Activated naive CD8-positive, alpha-beta T cell treated with anti-CD3 and anti-CD28 coated beads, Interleukin-2, amount 50 U/mL, for 24 hours (primary cell): ENCODE data around the gene MRPS25.

Experiments used
- ATAC-seq: fragments of 150-1000 bp; cut with Tn5 transposase; one replicate; pipeline ENCODE4 v1.10.0; 2021
- DNase-seq: peaks from one replicate; pipeline ENCODE4 v3.0.0; 2021
- H3K27ac Mint-ChIP-seq: one replicate; pipeline ENCODE4 v1.8.0; 2021; ENCODE audit warnings: mild to moderate bottlenecking, mixed read lengths
- H3K27me3 Mint-ChIP-seq: one replicate; pipeline ENCODE4 v1.8.0; 2021; ENCODE audit warnings: mixed read lengths
- H3K36me3 Mint-ChIP-seq: one replicate; pipeline ENCODE4 v1.8.0; 2021; ENCODE audit warnings: low read depth, mixed read lengths
- H3K4me1 Mint-ChIP-seq: one replicate; pipeline ENCODE4 v1.8.0; 2021; ENCODE audit warnings: mixed read lengths
- H3K4me3 Mint-ChIP-seq: one replicate; pipeline ENCODE4 v1.8.0; 2021; ENCODE audit warnings: mild to moderate bottlenecking, moderate library complexity, mixed read lengths
- H3K9me3 Mint-ChIP-seq: one replicate; pipeline ENCODE4 v1.8.0; 2021; ENCODE audit warnings: mixed read lengths

MRPS25 gene

GRCh38 chr3:15064299-15064834 is 748 bp downstream of the MRPS25 start:
- H3K9me3 Mint-ChIP-seq, result no peaks in the 10 kb centered on the region
- DNase-seq (peak; percentile 23), ATAC-seq (no peak)
- H3K27ac Mint-ChIP-seq, result peak overlapping the region; percentile 78
- H3K4me1 Mint-ChIP-seq, result peaks cover 22% of the 10 kb centered on the region
- H3K4me3 Mint-ChIP-seq, result peak overlapping the region; percentile 94
- H3K27me3 Mint-ChIP-seq, result no peaks in the 10 kb centered on the region
- peaks cover 16% of the 10 kb centered on the region for H3K36me3 Mint-ChIP-seq

DNA sequence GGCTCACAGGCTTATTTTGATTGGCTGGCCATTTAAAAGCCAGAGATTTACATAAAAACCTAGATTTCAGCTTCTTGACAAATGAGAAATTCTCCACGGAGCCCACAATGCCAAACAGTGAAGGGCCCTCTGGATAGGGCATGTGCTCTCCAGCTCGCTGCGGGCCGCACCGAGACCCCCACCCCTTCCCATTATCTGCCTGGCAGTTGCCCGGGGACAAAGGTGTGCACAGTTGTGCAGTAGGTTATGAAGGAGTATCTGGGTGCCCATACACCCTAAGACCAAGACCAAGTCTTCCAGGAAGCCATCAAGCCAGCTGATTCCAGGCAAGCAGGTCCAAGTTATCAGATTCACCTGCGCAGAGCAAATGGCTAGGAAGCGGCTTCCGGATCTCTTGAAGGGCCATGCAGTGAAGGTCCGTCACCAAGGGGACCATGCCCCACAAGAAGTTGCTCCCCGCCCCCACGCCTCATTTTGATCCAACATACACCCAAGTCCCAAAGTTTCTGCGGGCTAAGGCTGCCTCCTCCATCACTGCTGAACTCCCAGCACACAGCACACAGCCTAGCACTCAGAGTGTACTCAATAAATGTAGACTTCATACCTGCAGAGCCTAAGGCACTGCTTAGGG is 1.3 kb downstream of the MRPS25 start:
- DNase-seq, result no peak
- no peak for ATAC-seq
- peak overlapping the region; percentile 78 for H3K27ac Mint-ChIP-seq

GRCh38 chr3:15063238-15063637 is 1.9 kb downstream of the MRPS25 start:
- peak overlapping the region; percentile 78 for H3K27ac Mint-ChIP-seq
- H3K4me3 Mint-ChIP-seq, result peak overlapping the region; percentile 94
- H3K9me3 Mint-ChIP-seq, result no peaks in the 10 kb centered on the region
- ATAC-seq (no peak), DNase-seq (no peak)
- peaks cover 25% of the 10 kb centered on the region for H3K36me3 Mint-ChIP-seq
- peaks cover 24% of the 10 kb centered on the region for H3K4me1 Mint-ChIP-seq
- no peaks in the 10 kb centered on the region for H3K27me3 Mint-ChIP-seq

More for the DNA sequence above, 1.3 kb downstream of the MRPS25 start:
- Mint-ChIP-seq H3K4me3 (peak overlapping the region; percentile 94), H3K9me3 (no peaks in the 10 kb centered on the region), H3K4me1 (peaks cover 22% of the 10 kb centered on the region), H3K36me3 (peaks cover 20% of the 10 kb centered on the region), H3K27me3 (no peaks in the 10 kb centered on the region)

DNA sequence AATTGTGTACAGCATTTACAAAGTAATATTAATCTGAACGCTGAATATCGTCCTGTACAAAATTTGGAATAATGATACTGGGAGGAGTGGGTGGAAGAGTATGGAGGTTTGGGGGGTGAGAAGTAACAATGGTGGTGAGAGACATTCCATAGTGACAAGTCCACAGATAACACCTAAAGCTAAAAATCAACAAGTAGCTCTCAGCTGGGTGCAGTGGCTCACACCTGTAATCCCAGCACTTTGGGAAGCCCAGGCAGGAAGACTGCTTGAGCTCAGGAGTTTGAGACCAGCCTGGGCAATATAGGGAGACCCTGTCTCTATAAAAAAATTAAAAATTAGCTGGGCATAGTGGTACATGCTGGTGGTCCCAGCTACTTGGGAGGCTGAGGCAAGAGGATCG is 5.1 kb downstream of the MRPS25 start:
- Mint-ChIP-seq H3K27ac (no peak overlapping the region), H3K4me3 (no peak overlapping the region), H3K9me3 (peaks cover 4% of the 10 kb centered on the region), H3K27me3 (no peaks in the 10 kb centered on the region), H3K36me3 (peaks cover 49% of the 10 kb centered on the region), H3K4me1 (peaks cover 40% of the 10 kb centered on the region)
- no peak for DNase-seq
- ATAC-seq, result no peak

DNA sequence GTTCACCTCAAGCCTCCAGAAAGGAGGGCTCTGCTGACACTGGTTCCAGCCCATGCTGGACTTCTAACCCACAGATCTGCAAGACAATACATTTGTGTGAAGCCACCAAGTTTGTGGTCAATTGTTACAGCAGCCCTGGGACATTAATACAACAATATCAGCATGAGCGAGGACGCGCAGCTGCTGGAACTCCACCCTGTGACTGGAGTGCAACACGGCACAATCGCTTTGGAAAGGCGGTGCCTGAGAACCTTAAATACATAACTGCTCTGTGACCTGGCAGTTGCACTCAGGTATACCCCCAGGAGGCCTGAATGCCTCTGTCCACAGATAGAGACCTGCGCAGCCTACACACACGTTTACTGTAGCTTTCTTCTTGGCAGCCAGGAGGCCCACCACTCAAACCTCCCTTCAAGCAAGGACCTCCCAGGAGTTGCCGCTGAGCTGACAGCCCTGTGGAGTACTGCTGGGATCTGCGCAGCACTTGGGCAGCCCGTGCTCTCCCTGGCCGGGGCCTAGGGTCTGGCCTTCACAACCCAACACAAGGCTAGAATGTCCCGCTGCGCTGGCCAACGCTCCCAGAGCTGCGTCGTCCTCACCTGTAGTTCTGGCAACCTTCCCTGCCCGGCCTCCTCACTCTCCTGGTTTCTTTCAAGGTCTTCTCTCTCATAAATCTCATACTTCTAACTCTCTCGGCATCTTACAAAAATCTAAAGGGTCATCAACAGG is 8.3 kb downstream of the MRPS25 start:
- Mint-ChIP-seq H3K36me3 (peaks cover 63% of the 10 kb centered on the region), H3K27me3 (no peaks in the 10 kb centered on the region), H3K27ac (no peak overlapping the region), H3K9me3 (peaks cover 4% of the 10 kb centered on the region), H3K4me1 (peaks cover 41% of the 10 kb centered on the region), H3K4me3 (no peak overlapping the region)
- no peak for ATAC-seq
- no peak for DNase-seq

DNA sequence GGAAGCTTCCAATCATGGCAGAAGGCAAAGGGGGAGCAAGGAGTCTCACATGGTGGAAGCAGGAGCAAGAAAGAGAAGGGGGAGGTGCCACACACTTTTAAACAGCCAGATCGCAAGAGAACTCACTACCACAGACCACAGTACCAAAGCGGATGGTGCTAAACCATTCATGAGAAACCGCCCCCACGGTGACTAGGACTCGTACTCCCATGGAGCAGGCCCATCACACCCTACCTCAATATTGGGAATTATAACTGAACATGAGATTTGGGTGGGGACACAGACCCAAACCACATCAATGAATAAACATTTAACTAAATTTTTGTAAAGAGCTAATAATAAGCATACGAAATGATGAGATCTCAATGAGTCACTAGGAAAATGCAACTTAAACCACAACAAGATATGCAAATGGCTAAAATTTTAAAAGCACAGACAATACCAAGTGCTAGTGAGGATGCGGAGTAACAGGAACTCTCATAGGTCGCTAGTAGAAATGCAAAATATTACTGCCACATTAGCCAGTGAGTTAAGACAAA is 10.0 kb downstream of the MRPS25 start:
- Mint-ChIP-seq H3K36me3 (peaks cover 70% of the 10 kb centered on the region), H3K4me1 (peaks cover 55% of the 10 kb centered on the region)

GRCh38 chr3:15053541-15053940 is 11.6 kb downstream of the MRPS25 start:
- ATAC-seq (no peak), DNase-seq (no peak)
- Mint-ChIP-seq H3K4me1 (peaks cover 59% of the 10 kb centered on the region), H3K27me3 (no peaks in the 10 kb centered on the region), H3K4me3 (no peak overlapping the region), H3K9me3 (peaks cover 4% of the 10 kb centered on the region), H3K27ac (no peak overlapping the region), H3K36me3 (peaks cover 69% of the 10 kb centered on the region)

More for the DNA sequence above, 10.0 kb downstream of the MRPS25 start:
- DNase-seq (peak; percentile 70), ATAC-seq (peak; percentile 92)
- Mint-ChIP-seq H3K27me3 (no peaks in the 10 kb centered on the region), H3K4me3 (peak overlapping the region; percentile 57), H3K27ac (peak overlapping the region; percentile 93), H3K9me3 (peaks cover 4% of the 10 kb centered on the region)

- no peak overlapping the region for H3K4me3 Mint-ChIP-seq
- peak overlapping the region; percentile 73 for H3K27ac Mint-ChIP-seq
- peaks cover 4% of the 10 kb centered on the region for H3K9me3 Mint-ChIP-seq
- ATAC-seq (no peak), DNase-seq (no peak)
- H3K36me3 Mint-ChIP-seq, result peaks cover 66% of the 10 kb centered on the region
- peaks cover 57% of the 10 kb centered on the region for H3K4me1 Mint-ChIP-seq
- H3K27me3 Mint-ChIP-seq, result no peaks in the 10 kb centered on the region
Observed at GRCh38 chr3:15052335-15053242, 12.5 kb downstream of the MRPS25 start.

- Mint-ChIP-seq H3K27me3 (no peaks in the 10 kb centered on the region), H3K4me1 (peaks cover 50% of the 10 kb centered on the region), H3K36me3 (peaks cover 66% of the 10 kb centered on the region), H3K9me3 (peaks cover 4% of the 10 kb centered on the region), H3K27ac (peak overlapping the region; percentile 73), H3K4me3 (no peak overlapping the region)
- DNase-seq (peak; percentile 49), ATAC-seq (peak; percentile 68)
Observed at GRCh38 chr3:15051531-15051930, 13.6 kb downstream of the MRPS25 start.

DNA sequence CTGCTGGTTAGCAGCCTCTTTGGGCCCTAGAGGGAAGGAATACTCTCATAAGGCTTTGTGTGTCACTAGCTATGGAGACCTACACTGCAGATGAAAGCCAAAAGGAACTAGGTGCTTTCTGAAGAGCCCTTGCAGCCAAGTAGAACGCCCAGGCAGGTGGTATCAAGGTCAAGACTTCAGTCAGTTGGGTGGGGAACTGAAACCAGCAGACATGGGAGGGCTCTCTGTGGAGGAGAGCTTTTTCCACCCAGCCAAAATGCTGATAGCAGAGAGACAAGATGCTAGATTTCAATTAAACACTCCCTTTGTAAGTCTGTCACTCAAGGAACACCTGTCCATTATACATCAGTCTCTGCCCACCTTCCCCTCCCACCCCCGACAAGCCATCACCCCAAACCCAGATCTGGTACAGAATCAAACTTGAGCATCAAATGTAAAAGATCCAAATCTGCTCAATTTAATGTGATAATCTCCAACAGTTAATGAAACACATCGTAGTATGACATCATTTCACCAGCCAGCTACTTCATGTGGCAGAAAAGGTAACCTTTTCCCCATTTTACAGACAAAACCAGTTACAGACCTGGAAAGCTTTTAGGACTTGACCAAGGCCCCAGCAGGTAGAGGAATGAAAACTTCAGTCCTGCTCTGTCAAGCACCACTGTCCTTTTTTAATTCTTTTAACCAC is 14.6 kb downstream of the MRPS25 start:
- Mint-ChIP-seq H3K27ac (no peak overlapping the region), H3K27me3 (no peaks in the 10 kb centered on the region), H3K9me3 (peaks cover 4% of the 10 kb centered on the region), H3K4me1 (peaks cover 44% of the 10 kb centered on the region), H3K36me3 (peaks cover 66% of the 10 kb centered on the region), H3K4me3 (no peak overlapping the region)
- no peak for DNase-seq
- no peak for ATAC-seq

- H3K4me3 Mint-ChIP-seq, result no peak overlapping the region
- H3K4me1 Mint-ChIP-seq, result peaks cover 41% of the 10 kb centered on the region
- ATAC-seq, result no peak
- DNase-seq, result no peak
- H3K9me3 Mint-ChIP-seq, result no peaks in the 10 kb centered on the region
- H3K27ac Mint-ChIP-seq, result no peak overlapping the region
- H3K27me3 Mint-ChIP-seq, result no peaks in the 10 kb centered on the region
- peaks cover 63% of the 10 kb centered on the region for H3K36me3 Mint-ChIP-seq
Observed at GRCh38 chr3:15049584-15049983, 15.5 kb downstream of the MRPS25 start.

DNA sequence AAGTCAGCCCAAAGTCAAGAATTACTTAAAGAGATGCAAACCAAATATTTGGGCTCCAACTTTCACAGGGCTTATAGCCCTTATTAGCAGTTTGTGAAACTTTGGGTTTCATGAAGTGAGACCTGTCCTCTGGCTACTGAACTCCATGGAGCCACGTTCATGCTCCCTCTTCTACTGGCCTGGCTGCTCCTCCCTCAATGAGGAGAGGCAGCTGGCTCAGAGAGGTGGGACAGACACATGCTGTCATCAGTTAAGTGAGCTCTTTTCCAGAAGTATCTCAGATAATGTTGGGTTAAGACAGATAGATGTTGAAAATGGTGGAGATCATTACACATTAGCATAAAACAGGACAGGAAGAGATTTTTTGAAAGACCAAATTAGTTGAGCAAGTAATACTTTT is 19.4 kb downstream of the MRPS25 start:
- DNase-seq (no peak), ATAC-seq (no peak)
- Mint-ChIP-seq H3K4me3 (no peak overlapping the region), H3K36me3 (peaks cover 68% of the 10 kb centered on the region), H3K9me3 (no peaks in the 10 kb centered on the region), H3K27me3 (no peaks in the 10 kb centered on the region), H3K27ac (peak overlapping the region; percentile 16), H3K4me1 (peaks cover 32% of the 10 kb centered on the region)

GRCh38 chr3:15044326-15044725 is 20.8 kb downstream of the MRPS25 start:
- peaks cover 22% of the 10 kb centered on the region for H3K4me1 Mint-ChIP-seq
- H3K27ac Mint-ChIP-seq, result no peak overlapping the region
- ATAC-seq (no peak), DNase-seq (no peak)
- no peaks in the 10 kb centered on the region for H3K27me3 Mint-ChIP-seq
- H3K9me3 Mint-ChIP-seq, result no peaks in the 10 kb centered on the region
- no peak overlapping the region for H3K4me3 Mint-ChIP-seq
- peaks cover 64% of the 10 kb centered on the region for H3K36me3 Mint-ChIP-seq
